Spleen (tissue), 7 donors: Measurements from ENCODE around the gene SUMO4.

Source experiments
- POLR2A ChIP-seq, 3 donors: fragments of 450-650 bp; IDR thresholded peaks; one replicate each; pipeline ENCODE4 v1.5.1; 2017; ENCODE audit warnings: antibody characterized with exemption in 3 of 3, mild to moderate bottlenecking in 1 of 3
- POLR2AphosphoS5 ChIP-seq, 3 donors: sonication (generic); formaldehyde crosslinking; IDR thresholded peaks; one replicate each; pipeline ENCODE4 v1.5.1; 2017; ENCODE audit warnings: antibody characterized with exemption in 3 of 3
- TF ChIP-seq, protein P1 (sequence below), 11 experiments: fragments of 200-600 bp in 7 of 11; fragments of 450-650 bp in 4 of 11; sonication (generic) in 4 of 11; IDR thresholded peaks in 8 of 11; conservative IDR thresholded peaks in 3 of 11; 1 replicate in 7 of 11; 2 replicates in 4 of 11; pipeline versions ENCODE4 v1.4.0 to v1.8.0; 2016 to 2021; ENCODE audit warnings: antibody characterized with exemption in 11 of 11, inconsistent platforms in 4 of 11, mild to moderate bottlenecking in 1 of 11
- donor health status: DM: no; HTN: no; CAD: no; lungs with moderate emphysema.
- donor health status: DM: no; HTN: no; CAD: no.
- donor health status: DM: no; HTN: no; CAD: no.

DNA sequence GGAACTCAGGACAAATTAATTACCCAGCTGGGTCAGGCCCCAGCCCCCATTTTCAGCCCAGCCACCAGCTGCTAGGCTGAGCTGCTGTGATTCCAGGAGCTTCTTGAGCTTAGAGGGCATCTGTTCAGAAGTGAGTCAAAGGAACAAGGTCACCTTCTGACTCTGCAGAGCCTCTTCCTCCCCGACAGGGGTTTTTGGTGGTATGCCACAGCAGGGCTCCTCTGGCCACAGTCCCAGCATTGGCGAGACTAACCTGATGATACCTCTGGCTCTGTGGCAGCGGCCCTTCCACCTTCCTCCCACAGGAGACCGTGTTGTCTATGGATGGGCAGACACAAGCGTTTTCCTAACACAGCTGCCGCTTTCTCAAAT, 45.0 kb downstream of the SUMO4 start:
- TF ChIP-seq, protein P1, sequence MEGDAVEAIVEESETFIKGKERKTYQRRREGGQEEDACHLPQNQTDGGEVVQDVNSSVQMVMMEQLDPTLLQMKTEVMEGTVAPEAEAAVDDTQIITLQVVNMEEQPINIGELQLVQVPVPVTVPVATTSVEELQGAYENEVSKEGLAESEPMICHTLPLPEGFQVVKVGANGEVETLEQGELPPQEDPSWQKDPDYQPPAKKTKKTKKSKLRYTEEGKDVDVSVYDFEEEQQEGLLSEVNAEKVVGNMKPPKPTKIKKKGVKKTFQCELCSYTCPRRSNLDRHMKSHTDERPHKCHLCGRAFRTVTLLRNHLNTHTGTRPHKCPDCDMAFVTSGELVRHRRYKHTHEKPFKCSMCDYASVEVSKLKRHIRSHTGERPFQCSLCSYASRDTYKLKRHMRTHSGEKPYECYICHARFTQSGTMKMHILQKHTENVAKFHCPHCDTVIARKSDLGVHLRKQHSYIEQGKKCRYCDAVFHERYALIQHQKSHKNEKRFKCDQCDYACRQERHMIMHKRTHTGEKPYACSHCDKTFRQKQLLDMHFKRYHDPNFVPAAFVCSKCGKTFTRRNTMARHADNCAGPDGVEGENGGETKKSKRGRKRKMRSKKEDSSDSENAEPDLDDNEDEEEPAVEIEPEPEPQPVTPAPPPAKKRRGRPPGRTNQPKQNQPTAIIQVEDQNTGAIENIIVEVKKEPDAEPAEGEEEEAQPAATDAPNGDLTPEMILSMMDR (IDR thresholded peaks at IDR 0.05 in 8 of 11, conservative IDR thresholded peaks at IDR 0.05 in 3 of 11) = no peak
- TF ChIP-seq POLR2AphosphoS5 (IDR thresholded peaks at IDR 0.05) = no peak
- no peak for TF ChIP-seq POLR2A (IDR thresholded peaks at IDR 0.05)
